Activated naive CD8-positive, alpha-beta T cell treated with anti-CD3 and anti-CD28 coated beads, Interleukin-2, amount 50 U/mL, for 16 hours (primary cell): Measurements from ENCODE around the gene HDAC4.
"Not testable (repeated sequence)": the region's sequence is repeated elsewhere in the genome, so short reads cannot be mapped to it uniquely, and the experiment has no call there.

ENCODE experiments used
- DNase-seq: peaks from one replicate; pipeline ENCODE4 v3.0.0-alpha.2; 2020; ENCODE audit warnings: low read depth, low spot score

HDAC4 gene

GRCh38 chr2:239089884-239090283 lies 310.9 kb downstream of the HDAC4 start:
- DNase-seq: no peak

GRCh38 chr2:239087046-239087710 lies 313.6 kb downstream of the HDAC4 start:
- DNase-seq: no peak

GRCh38 chr2:239086325-239087020 lies 314.3 kb downstream of the HDAC4 start:
- DNase-seq: no peak

GRCh38 chr2:239085201-239085992 lies 315.4 kb downstream of the HDAC4 start:
- DNase-seq: no peak

- no peak for DNase-seq
Observed at GRCh38 chr2:239084007-239084406, 316.8 kb downstream of the HDAC4 start.

GRCh38 chr2:239082425-239082824 lies 318.4 kb downstream of the HDAC4 start:
- DNase-seq: no peak

GRCh38 chr2:239081622-239082021 lies 319.2 kb downstream of the HDAC4 start:
- no peak for DNase-seq

GRCh38 chr2:239081046-239081445 lies 319.8 kb downstream of the HDAC4 start:
- no peak for DNase-seq

GRCh38 chr2:239079671-239080294 lies 321.0 kb downstream of the HDAC4 start:
- no peak for DNase-seq

- no peak for DNase-seq
Observed at GRCh38 chr2:239078128-239078924, 322.5 kb downstream of the HDAC4 start.

- no peak for DNase-seq
Observed at GRCh38 chr2:239077260-239077659, 323.6 kb downstream of the HDAC4 start.

GRCh38 chr2:239075918-239076758 lies 324.7 kb downstream of the HDAC4 start:
- DNase-seq: no peak

- DNase-seq: no peak
Observed at GRCh38 chr2:239073745-239074530, 326.9 kb downstream of the HDAC4 start.

- no peak for DNase-seq
Observed at GRCh38 chr2:239073270-239073669, 327.6 kb downstream of the HDAC4 start.

- DNase-seq: no peak
Observed at GRCh38 chr2:239072786-239073185, 328.0 kb downstream of the HDAC4 start.

GRCh38 chr2:239070466-239070865 lies 330.4 kb downstream of the HDAC4 start:
- no peak for DNase-seq

GRCh38 chr2:239069362-239070333 lies 331.2 kb downstream of the HDAC4 start:
- DNase-seq: not testable (repeated sequence)

- DNase-seq: no peak
Observed at GRCh38 chr2:239068411-239068810, 332.4 kb downstream of the HDAC4 start.
